NCI-H1048 (cell line): ENCODE measurements around the gene DLEC1.
"Not testable (repeated sequence)": the region's sequence is repeated elsewhere in the genome, so short reads cannot be mapped to it uniquely, and the experiment has no call there.

ENCODE experiments used
- DNase-seq: peaks from one replicate; lab custom pipeline; 2025; lab: John Stamatoyannopoulos, UW

The DLEC1 gene

GRCh38 chr3:38084334-38085310 is 45.6 kb downstream of the DLEC1 start:
- no peak for DNase-seq

DNA sequence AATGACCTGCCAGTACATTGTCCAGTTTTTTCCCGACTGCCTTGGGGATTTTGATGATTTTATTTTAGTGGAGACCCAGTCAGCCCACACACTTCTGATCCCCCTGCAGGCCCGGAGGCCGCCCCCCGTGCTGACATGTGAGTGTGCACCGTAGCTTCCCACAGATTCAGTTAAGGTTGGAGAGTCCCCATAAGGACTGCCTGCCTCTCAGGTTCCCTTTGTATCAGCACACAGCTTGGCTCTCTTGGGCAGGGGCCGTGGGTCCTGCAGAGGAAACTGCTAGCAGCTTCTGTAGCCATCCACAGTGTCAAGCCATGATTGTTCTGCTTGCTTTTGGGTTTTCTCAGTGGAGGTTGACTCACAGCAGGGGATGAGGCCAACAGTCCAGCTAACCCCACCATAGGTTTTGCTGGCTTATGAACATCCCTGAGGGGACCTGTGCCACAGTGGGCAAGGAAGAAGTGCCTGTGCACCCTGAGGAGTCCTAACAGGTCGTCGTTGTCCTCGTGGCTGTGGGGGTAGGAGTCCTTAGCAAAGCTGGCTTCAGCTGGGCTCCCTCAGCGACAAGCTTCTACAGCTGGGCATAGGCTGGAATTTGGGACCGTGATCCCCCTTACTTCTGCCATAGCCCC is 46.4 kb downstream of the DLEC1 start:
- DNase-seq, result no peak

DNA sequence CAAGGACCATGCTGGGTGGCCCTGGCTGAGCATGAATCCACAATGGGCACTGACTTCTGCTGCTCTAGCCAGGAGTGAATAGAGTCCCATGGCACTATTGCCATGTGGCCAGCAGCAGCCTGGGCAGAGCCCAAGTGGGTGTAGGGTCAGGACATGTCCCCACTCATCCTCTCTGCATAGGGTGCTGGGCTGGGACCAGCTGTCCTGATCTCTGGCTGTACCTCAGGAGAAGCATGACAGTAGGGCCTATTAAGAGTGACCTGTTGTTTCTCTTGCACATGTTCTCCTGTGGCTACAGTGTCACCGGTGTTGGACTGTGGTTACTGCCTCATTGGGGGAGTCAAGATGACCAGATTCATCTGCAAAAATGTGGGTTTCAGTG is 46.9 kb downstream of the DLEC1 start:
- no peak for DNase-seq

GRCh38 chr3:38086496-38086895 is 47.5 kb downstream of the DLEC1 start:
- DNase-seq, result no peak

DNA sequence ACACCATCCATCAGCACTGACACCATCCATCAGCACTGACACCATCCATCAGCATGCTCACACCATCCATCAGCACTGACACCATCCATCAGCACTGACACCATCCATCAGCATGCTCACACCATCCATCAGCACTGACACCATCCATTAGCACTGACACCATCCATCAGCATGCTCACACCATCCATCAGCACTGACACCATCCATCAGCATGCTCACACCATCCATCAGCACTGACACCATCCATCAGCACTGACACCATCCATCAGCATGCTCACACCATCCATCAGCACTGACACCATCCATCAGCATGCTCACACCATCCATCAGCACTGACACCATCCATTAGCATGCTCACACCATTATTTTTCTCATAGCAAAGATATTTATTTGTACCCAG is 48.3 kb downstream of the DLEC1 start:
- not testable (repeated sequence) for DNase-seq

DNA sequence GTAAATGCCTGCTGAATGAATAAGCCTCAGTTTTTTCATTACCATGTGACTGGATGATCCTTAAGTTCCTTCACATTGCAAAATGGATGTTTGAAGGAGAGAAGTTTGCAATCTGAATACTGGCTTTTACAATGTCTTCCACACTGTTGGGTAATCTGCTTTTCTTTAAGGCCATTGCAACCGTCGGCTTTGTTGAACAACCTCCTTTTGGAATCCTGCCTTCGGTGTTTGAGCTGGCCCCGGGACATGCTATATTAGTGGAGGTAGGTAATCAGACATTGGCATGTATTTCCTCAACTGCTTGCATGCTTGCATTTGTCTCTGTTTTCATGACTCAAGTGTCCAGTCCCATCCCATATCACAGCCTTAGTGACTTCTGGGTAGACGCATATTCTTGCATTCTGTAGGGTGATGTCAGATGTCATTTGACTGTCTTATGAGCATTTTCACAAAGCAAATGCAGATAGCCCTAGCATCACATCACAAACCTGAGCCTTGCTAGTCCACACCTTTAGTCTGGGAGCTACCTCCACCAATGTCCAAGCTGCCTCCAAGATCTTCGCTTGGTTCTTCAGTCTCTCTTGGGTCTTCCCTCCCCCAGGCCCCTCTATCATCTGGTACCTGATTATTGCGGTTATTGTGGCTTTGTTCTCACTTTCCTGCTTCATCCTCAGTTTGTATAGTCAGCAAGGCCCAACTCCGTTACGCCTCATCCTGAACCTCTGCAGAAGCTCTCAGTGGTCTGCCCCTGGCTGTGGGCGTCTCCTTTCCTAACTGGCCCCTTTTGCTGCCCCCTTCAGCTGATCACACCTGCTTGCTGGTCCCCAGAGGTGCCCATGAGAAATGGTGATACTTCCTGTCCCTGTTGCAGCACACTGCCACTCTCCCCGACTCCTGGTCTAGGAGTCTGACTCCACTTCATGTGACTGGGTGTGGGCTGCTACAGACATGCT is 49.4 kb downstream of the DLEC1 start:
- DNase-seq, result no peak

- no peak for DNase-seq
These were observed 50.2 kb downstream of the DLEC1 start for GRCh38 chr3:38089163-38089562.

GRCh38 chr3:38090453-38090852 is 51.4 kb downstream of the DLEC1 start:
- no peak for DNase-seq

- no peak for DNase-seq
These were observed 56.0 kb downstream of the DLEC1 start for GRCh38 chr3:38094999-38095398.

DNA sequence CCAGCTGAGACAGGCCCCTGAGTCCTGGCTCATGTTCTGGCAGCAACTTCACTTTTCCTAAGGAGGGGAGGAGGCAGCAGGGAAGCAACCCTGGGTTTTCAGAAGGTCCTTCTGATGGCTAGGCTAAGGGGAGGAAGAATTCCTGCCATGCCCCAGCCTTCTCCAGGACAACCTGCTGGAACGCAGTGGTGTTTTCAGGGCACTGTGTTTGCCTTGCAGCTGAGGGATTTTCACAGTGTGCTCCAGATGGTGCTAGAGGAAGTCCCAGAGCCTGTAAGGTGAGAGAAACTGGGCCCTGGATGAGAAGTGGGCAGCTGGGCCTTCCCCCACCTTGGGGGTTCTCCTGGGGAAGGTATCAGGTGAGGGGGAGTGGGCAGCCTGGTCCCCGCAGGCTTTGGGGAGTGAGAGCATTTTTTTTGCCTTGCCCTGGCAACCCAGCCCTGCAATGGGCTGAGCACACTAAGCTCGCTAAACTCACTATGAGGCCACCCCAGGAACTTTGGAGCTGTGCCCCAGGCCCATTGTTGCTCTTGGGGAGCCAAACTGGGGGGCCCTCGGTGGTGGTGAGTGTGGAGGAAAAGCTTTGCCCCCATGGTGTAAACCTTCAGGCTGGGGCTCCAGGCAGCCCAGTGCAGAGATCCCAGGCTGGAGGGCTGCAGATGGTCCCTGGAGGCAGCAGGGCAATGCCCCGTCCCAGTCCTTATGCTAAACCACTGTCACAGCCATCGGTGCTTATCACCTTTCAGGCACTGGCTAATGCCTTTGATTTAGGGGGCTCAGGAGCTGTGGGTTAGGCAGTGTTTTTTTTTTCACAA is 56.9 kb downstream of the DLEC1 start:
- no peak for DNase-seq

- no peak for DNase-seq
These were observed 58.7 kb downstream of the DLEC1 start for GRCh38 chr3:38097446-38098375.

DNA sequence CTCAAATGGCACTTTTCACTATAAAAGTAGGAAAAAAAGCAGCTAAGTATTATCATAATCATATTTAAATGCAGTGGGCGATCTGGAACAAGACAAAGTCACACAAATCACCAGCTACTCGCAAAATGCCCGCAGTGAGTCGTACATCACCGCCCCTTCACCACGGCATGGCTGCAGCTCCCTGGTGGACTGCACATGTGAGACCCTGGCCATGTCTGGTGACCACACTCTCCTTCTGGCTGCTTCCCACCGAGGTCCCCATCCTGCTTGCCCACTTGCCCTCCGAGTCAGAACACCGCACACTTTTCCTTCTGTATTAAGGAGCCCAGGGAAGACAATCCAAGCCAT is 59.3 kb downstream of the DLEC1 start:
- no peak for DNase-seq

DNA sequence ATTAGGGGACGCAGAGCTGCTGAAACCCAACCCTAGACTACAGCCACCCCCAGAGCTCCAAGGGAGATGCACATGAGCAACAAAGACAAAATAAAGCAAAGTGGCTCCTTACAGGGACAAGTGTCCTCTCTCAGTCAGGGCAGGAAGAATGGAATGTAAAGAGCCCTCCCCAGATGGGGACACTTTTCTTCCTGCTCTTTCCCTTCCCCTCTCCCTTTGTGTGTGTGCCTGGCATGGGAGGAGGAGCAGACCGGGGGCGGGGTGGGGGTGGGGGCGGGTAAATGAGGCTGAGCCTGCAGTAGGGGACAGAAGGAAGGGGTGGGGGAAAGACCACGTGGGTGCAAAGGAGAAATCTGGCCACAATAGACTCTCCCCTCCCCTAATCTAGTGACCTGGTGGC is 60.5 kb downstream of the DLEC1 start:
- no peak for DNase-seq

DNA sequence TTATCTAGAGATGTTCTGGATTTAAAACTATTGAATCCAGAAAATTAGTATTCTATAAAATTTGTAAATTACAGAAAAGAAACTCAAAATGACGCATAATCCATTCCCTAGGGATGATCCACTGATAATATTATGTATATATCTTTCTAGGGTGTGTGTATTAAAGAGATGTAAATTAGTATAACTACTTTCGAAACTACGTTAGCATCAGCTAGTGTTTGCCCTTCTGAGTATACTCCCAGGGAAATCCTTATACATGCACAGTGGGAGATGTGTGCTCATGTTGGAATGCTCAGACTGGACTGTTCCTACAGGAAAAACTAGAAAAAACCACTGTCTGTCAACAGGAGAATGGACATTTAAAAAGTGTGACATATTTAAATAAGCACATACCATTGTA is 61.5 kb downstream of the DLEC1 start:
- no peak for DNase-seq

DNA sequence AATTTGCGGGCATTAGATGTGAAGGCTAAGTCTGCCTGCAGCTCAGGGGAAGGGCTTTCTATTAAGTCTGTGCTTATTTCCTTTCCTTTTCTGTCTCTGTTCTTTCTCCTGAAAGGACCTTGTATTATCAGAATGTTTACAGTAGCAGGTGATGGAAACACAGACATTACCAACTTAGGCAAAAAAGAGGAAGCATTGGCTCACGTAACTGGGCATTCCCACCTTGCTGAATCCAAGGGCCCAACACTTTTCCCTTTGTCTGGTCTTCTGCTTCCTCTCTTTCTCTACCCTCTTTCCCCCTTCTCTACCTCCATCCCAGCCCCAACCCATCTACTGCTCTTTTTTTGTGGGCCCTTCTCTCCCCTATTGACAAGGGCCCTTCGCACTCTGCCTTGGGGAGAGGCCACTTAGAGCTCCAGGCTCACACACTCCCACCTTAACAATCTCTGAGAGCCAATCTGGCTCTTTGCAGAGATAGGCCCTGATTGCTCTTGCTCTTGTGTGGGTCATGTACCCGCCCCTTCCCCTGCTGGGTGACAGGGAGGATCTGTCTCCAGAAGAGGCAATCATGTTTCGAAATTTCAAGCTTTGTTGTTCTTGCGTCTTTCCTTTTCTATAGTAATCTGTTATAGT is 62.9 kb downstream of the DLEC1 start:
- DNase-seq, result no peak

- no peak for DNase-seq
These were observed 63.4 kb downstream of the DLEC1 start for GRCh38 chr3:38102444-38102814.

DNA sequence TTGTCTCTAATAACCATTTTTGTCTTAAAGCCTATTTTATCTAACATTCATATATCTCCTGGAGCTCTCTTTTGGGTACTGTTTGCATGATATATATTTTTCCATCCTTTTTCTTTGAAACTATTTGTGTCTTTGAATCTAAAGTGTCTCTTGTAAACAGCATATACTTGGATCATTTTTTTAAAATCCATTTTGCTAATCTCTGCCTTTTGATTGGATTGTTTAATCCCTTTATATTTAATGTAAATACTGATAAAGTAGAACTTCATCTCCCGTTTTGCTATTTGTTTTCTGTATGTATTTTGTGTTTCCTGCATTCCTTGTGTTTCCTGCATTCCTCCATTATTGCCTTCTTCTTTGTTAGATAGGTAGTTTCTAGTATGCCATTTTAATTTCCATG is 66.5 kb downstream of the DLEC1 start:
- DNase-seq, result no peak

- no peak for DNase-seq
These were observed 69.1 kb downstream of the DLEC1 start for GRCh38 chr3:38107911-38108648.
